GM21717 (cell line): ENCODE data around the gene CCDC6.
A peak's percentile ranks its signal among the peaks of the same experiment; 100 is the strongest.
"Not testable (repeated sequence)": the region's sequence is repeated elsewhere in the genome, so short reads cannot be mapped to it uniquely, and the experiment has no call there.

Experiments used
- ATAC-seq: cut with Tn5 transposase; IDR thresholded peaks from one replicate; pipeline ENCODE4 v1.9.1; 2021; ENCODE audit warnings: mild to moderate bottlenecking, moderate library complexity; ENCODE audit not compliant: unreplicated experiment

CCDC6 gene

GRCh38 chr10:59881640-59882039, 24.7 kb downstream of the CCDC6 start:
- no peak for ATAC-seq

GRCh38 chr10:59880971-59881510, 25.3 kb downstream of the CCDC6 start:
- ATAC-seq = peak; percentile 78

GRCh38 chr10:59880019-59880717, 26.2 kb downstream of the CCDC6 start:
- ATAC-seq = no peak

GRCh38 chr10:59879363-59879913, 26.9 kb downstream of the CCDC6 start:
- peak; percentile 44 for ATAC-seq

- ATAC-seq = no peak
These were observed 27.4 kb downstream of the CCDC6 start for GRCh38 chr10:59878915-59879314.

DNA sequence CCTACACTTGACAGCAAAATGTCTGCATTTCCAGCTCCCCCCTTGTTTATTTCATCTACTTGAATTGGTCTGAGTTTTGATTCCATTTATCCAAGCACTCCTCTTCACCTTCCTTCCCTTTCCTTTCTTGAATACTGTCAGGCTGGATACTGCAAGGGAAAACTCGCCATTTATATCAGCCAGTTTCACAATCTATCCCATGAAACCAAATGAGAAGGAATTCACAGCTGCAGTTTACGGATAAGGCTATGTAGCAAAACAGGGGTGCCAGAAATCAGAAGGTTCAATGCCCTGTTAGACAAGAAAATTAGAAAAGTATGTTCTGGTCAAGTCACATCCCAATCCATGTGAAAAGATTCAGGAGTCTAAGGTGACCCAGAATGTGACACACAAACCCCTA, 28.1 kb downstream of the CCDC6 start:
- ATAC-seq = no peak

- no peak for ATAC-seq
These were observed 29.1 kb downstream of the CCDC6 start for GRCh38 chr10:59877191-59877671.

DNA sequence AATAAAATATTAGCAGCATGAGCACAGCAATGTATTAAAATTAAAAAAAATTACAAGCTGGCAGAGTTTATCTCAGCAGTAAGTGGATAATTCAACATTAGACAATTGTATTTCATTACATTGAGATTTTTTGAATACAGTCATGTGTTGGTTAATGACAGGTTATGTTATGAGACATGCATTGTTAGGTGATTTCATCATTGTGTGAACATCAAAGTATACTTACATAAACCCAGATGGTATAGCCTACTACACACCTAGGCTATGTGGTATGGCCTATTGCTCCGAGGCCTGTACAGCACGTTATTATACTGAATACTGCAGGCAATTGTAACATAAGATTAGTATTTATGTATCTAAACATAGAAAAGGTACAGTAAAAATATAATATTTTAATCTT, 29.7 kb downstream of the CCDC6 start:
- no peak for ATAC-seq

GRCh38 chr10:59876208-59876607, 30.1 kb downstream of the CCDC6 start:
- ATAC-seq = not testable (repeated sequence)

DNA sequence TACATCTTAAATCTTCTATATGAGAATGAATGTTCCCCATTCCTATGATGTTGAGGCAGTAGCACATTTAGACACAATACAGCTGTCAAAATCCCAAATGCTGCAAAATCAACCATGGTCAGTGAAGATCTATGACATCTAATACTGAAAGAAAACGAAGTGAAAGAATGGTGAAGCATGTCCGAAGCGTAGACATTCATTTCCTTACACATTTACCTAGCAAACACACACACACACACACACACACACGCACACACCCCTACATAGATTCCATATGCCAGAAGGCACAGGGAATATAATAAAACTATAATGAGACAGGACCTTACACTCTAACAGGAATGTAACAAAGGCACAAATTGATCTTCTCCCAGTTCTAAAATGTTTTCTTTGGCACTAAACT, 32.5 kb downstream of the CCDC6 start:
- ATAC-seq = peak; percentile 63

- no peak for ATAC-seq
These were observed 33.4 kb downstream of the CCDC6 start for GRCh38 chr10:59872892-59873463.

GRCh38 chr10:59870152-59870551, 36.2 kb downstream of the CCDC6 start:
- ATAC-seq = no peak

DNA sequence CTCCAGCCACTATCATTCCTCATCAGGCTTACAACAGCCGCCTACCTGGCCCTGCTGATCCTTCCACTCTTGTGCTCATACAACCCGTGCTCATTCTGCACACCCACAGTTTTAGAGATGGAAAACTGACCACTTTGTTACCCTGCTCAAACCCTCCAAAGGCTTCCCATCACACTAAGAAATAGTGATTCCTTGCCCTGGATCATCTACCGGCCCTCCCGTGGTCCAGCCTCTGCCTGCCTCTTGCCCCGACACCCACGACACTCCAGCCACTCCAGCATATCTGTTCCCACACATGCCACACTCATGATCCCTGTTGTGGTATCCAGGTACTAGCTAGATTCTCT, 36.8 kb downstream of the CCDC6 start:
- no peak for ATAC-seq

DNA sequence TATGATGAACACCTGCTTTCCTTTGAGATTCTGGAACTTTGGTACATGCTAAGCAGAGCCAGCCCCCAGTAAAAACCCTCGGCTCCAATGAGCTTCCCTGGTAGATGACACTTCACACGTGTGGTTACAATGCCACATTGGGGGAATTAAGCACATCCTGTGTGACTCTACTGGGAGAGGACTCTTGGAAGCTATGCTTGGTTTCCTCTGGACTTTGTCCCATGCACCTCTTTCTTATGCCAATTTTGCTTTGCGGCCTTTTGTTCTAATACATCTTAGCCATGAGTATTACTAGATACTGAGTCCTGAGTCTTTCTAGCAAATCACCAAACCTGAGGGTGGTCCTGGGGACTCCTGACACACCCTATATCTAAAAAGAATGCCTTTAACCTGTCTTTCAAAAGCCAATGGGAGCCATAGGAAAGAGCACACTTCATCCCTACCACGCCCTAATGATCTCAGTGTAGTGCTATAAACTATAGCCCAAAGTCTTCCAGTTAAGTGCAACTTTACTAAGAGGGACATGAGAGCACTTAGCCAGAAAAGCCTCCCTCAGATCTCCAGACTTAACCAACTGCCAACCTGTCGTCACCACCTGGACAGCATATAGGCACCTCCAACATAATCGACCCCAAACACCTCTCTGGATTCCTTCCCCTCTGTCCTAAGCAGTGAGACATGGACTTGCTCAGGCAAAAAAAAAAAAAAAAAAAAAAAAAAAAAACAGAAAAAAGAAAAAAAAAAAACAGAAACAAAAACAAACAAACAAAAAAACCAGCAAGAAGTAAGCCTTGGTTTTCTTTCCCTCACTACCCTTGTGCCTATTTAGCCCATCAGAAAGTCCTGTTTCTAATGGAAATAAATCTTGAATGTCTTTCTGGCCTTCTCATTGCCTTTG, 37.4 kb downstream of the CCDC6 start:
- no peak for ATAC-seq

- no peak for ATAC-seq
These were observed 38.8 kb downstream of the CCDC6 start for GRCh38 chr10:59867590-59867989.

DNA sequence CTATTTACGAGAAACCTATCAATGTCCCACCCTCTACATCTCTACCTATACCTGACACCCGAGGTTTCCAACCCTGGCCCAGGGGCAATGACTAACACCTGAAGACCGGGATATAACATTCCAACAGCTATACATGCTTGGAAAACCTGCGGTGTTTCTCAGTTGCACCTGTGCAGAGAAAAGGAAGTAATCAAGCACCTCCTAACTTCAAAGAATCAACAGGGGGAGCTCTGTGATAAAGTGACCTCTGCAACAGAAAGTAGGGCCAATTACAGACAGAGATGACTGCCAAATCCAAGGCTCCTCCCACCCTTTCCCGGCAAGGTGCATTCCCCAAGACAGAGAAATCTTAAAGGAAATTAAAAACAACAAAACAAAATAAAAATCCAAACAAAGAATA, 41.3 kb downstream of the CCDC6 start:
- peak; percentile 63 for ATAC-seq

DNA sequence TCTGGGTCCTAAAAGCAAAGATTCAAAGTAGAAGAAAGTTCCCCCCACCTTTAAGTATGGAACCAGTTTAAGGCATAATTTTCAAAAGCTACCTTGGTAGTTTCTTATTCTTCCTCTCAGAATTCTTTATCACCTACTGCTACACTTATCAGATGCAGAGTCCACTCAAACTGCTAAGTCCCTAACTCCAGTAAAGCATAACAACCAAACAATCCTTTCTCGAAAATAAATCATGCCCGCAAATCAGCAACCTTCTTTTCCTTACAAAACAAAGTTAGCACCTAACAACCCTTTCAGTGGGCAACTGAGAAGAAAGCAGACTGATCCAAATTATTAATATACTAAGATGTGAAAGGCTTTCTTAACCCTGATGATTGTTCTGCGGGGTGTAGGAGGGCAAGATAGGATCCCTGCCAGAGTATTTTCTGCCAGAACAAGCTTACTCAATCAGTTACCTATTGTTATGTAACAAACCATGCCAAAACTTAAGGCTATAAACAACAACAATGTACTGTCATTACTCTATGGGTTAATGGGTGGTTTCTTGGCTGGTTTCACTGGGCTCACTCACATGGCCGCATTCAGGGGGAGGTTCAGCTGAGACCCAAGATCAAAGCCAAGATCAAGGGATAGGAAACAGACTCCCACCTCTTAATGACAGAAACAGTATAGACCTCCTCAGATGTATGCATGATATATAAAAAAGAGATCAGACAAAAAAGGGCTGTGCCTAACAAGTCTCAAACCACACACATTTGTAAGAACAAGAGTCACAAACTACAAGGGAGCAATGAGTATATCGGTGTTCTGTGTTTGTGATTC, 42.0 kb downstream of the CCDC6 start:
- ATAC-seq = no peak

DNA sequence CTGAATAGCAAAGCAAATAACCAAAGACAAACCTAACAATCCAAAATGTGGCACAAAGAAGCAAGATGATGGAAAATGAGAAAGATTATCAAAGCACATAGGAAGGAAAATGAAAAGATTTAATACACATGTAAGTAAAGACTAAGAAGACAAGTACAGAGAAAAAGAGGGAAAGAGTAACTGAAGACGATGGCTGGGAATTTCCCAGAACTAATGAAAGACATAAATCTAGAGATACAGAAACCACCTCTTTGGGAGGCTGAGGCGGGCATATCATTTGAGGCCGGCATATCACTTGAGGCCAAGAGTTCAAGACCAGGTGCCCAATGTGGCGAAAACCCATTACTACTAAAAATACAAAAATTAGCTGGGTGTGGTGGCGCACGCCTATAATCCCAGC, 46.8 kb downstream of the CCDC6 start:
- ATAC-seq = no peak

DNA sequence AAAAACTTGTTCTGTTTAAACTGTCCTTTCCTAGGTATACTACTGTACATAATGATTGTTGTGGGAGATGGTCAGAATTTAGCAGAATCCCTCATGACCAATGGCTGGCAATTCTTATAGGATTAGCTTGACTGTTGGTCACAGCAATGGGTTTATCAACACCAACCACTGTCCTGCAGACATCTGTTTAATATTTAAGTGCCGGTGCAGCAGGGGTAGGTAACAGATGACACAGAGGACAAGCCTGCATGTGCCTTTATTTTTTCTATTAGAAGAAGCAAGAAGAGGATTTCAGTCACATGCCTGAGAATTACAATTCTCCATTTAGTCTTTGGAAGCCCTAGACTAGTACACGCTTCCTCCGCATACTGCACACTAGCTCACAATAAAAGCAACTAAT, 48.4 kb downstream of the CCDC6 start:
- ATAC-seq = no peak

GRCh38 chr10:59857049-59857448, 49.3 kb downstream of the CCDC6 start:
- no peak for ATAC-seq
